Stimulated activated CD8-positive, alpha-beta memory T cell treated with anti-CD3 and anti-CD28 coated beads, Interleukin-2, amount 100 ng/mL, for 1 hour (primary cell): ENCODE results near the gene TTC9B.

Experiments used
- DNase-seq, 2 donors: peaks; one replicate each; pipeline ENCODE4 v3.0.0-alpha.2; 2020; ENCODE audit warnings: low read depth in 2 of 2

TTC9B gene

DNA sequence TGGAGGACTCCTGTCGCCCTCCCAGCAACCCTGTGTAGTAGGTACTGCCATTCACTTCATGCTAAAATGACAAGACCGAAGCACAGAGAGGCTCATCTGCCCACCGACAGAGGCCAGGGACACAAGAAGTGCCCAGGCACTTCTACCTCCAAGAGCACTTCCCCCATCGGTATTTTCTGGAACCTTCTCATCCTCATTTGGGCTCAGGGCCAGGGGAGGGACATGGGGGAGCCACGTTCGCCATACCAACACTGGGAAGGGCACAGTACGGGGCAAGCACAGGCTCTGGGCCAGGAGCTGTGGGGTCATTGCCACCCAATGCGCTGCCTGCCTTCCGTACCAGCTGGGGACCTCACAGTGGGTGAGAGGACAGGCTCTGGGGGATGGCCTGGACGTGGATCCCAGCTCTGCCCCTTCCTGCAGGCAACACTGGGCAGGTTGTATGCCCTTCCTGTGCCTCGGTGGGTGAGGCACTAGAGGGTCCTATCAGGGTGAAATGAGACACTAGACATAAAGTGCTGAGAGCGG is 29.6 kb upstream of the TTC9B start:
- no peak for DNase-seq

DNA sequence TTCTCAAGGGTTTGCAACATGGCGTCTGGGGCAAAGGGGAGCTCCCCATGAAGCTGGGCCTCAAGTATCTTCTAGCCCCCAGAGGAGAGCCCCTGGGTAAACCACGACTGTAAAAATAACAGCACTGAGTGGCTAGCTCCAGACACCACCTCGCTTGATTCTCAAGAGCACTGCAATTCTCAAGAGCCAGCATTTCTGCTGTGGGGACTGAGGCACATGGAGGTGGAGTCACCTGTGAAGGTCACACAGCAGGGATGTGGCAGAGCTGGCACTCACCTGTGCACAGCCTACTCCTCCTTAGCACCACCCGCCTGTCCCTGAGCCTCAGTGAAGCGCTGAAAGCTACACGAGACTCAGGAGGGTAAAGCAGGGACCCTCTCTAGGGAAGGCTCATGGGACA is 29.0 kb upstream of the TTC9B start:
- no peak for DNase-seq

DNA sequence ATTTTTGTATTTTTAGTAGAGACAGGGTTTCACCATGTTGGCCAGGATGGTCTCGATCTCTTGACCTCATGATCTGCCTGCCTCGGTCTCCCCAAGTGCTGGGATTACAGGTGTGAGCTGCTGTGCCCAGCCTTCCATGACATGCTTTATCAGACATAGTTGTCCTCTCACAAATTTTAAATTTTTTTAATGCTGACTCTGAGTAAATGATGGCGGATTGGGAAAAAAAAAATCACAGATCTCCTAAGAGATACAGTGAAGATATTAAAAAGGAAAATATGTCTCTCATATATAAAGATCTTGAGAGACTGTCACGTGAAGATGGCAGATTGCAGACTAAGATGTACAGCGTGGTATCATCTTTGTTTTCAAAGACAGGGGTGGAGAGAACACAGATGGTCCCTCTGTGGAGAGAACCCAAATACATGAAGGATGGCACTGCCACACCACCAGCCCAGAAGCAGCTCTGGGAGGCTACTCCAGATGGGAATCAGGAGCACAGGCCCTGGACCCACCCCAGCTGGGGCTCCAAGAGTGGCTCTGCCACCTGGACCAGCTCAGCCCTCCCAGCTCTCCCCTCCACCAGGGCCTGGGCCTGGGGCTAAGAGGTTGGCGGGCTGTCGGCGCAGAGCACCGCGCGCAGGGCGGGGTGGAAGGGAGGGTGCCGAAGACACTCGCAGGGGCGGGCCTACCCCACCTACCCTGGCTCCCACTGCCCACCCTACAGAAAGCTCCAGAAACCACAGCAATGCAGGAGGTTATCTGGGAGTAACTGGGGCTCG is 28.3 kb upstream of the TTC9B start:
- no peak for DNase-seq

DNA sequence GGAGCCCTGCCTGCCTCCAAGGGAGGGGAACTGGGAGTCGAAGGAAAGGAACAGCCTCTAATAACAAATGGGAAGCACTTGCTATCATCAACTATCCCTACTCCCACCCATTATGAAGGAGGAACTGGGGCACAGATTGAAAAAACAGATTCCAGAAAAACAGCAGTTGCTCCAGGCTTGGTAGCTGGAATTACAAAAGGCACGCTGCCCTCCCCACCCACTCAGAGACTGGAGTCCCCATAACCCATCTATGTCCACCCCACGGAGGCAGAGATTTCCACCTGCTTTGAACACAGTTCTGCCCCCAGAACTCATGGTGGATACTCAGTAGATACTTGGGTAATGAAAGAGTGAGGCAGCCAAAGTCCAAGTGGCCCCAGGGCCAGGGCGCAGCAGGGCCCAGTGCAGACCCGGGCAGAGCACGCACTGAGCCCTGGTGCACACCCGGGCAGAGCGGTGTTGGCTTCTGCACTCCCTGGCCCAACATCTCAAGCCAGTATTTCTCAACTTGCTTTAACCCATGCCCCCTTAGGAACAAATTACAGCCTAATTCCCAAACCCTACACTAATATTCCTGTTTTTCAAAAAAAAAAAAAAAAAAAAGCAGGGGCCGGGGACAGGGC is 27.4 kb upstream of the TTC9B start:
- DNase-seq, result no peak

DNA sequence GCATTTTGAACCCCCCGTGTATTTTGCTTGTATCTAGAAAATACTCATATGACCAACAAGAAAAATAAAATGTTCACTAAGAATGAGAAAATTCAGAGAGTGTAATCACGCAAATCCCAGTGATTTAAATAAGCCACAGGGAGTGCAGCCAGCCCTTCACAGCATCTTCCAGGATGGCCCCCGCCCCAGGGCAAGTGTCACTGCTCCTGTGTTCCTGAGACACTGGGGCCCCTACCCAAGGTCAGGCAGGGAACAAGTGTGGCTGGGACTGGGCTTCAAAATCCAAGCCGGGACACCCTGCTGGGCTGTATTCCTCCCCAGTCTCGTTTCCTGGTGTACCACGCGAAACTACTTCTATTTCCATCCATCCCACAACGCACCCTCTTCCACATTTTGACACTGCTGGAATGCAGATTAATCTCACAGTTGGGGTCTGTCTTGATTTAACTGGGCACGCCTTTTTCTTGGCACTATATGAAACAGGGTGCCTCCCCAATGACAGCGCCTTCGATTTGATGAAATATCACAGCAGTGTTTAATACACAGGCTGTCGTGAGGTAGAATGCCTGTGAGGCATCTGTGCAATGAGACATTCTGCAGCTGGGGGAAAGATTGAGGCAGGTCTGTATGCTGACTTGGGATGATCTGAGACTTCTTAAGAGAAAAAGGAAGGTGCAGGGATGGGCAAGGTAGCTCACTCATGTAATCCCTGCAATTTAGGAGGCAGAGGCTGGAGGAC is 26.6 kb upstream of the TTC9B start:
- no peak for DNase-seq

DNA sequence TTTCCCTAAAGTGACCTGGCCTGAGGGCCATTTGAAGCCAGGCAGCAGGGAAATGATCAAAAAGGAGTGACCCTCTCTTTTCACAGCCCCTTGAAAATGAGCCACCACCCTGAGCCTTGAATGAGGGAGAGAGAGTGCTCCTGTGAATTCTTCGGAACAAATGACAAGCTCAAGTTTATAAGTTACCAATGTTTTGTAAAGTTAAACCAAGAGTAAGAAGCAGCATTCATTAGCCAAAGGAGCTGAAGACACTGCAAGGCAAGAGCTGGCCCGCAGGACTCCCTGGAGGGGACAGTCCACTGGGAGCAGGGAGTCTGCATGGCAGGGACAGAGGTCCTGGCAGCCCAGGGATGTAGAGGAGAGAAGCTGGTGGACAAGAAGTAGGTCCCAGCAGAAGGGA is 25.0 kb upstream of the TTC9B start:
- no peak for DNase-seq

DNA sequence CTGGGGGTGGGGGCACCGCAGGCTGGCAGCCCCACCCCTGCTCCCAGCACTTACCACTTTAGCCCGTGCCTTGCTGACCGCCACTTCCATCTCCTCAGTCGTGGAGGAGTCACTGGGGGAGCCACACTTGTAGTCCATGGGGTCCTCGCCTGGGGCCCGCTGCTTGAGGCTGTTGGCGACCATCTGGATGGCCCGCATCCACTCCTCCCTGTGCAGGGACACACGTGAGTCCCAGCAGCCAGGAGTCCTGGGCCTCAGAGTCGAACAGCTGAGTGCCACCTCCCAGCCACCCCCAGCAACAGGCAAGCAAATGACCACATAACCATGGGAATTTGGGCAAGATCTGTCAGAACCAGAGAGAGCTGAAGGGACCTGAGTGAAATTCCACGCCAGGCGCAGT is 24.3 kb upstream of the TTC9B start:
- no peak for DNase-seq

DNA sequence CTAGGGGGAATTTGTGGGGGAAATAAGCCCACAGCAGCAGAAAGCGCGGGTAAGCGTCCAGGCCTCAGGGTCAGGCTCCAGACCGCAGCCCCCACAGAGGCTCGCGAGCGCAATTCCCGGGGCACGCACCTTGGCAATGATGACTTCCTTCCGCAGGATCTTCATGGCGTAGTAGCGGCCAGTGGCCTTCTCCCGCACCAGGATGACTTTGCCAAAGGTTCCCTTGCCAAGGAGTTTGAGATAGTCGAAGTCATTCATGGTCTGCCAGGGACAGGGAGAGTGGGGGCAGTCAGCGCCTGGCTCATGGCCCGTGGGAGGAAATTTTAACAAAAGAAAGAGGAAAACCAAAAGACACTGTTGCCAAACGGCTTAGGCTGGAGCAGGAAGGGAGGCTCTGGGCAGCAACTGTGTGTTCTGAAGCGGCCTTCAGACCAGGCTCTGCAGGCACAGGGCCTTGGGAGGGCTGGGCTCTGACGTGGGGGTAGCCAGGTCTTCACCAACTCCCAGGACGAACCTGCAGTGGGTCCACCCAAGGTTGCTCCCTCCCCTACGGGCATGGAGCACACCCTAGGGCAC is 23.7 kb upstream of the TTC9B start:
- no peak for DNase-seq

DNA sequence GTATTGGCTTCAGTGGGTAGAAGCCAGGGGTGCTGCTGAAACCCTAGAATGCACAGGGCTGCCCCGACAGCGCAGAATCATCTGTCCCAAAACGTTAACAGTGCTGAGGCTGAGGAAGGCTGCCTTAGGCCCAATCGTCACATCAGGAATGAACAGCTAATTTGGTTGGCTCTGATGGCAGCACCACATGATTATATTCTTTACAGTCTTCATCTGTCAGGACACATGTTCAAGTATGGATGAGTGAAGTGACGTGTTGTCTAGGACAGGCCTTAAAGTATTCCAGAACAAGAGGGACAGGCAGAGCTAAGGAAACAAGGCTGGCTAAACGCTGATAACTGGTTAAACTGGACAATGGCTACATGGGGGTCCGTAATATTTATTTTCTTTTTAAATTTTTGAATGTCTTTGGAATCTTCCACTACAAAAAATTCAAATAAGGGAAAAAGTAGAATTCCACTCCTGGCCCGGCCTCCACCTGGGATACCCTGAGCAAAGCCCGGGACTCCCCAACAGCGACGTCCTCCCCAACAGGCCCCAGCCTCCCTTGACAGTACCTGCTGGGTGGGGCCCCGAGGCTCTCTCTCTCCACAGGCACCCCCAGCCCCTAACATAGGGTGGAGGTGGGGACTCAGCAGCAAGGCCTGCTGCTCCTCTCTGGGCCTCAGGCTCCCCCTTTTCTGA is 23.1 kb upstream of the TTC9B start:
- no peak for DNase-seq

DNA sequence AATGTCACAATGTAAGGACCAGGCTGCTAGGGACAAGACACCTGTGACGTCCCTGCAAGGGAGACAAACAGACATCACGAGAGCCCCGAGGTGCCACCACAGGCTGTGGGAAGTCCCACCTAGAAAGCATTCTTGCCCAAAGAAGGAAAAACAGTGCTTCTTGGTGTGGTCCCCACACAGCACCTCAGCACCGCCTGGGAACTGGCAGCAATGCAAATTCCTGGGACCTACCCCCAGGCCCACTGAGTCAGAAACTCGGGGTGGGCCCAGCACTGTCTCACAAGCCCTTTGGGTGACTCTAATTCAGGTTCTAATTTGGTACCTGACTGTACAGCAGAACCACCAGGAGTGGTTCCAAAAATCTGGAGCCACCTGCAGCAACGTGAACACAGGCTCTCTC is 22.1 kb upstream of the TTC9B start:
- no peak for DNase-seq

DNA sequence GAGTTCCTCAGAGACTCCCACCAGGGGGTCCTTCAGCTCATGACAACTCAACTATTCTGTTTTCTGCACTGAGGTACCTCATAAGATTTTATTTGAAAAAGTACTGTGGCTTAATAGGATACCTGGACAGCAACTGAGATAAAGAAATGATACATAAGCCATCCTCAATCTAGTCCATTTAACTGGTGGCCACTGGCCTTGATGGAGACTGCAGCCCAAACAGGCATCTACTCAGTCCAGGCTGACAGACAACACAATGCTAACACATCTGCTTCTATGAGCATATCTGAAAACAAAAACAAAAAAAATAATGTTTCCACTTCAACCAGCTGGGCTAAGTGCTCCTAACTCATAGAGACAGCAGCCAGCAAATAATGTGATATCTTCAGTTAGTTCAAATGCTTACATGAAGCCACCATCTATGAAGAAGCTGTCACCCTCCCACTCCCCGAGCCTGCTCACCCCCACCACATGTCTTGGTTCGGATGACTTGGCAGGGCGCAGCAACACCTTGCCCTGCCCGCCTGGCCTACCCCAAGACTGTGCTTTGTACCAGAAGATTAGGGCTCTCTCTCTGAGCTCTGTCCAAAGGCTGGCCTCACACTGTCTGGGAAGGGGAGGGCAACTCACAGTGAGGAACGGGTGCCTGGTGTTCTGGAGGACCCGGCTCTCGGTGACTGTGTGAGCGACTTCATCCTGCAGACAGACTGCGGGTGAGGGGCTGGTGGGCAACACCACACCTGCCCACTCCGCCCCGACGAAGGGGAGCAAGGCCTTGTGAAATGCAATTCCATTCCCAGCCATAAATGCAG is 21.4 kb upstream of the TTC9B start:
- no peak for DNase-seq

DNA sequence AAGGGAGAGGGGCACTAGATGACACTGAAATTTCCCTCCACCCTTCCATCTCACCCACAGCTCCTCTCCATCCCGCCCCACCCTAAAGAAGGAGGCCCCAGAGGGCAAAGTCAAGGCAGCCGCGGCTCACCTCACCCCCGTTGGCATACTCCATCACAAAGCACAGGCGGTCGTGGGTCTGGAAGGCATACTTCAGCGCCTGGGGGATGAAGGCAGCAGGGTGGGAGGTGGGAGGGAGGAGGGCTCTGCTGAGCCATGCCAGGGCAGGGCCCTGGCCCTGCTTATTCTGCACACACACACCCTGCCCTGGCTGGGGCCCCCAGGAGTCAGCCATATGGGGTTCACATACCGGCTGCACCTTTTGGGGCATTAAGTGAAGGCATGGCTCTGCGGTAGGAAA is 20.6 kb upstream of the TTC9B start:
- DNase-seq, result no peak

DNA sequence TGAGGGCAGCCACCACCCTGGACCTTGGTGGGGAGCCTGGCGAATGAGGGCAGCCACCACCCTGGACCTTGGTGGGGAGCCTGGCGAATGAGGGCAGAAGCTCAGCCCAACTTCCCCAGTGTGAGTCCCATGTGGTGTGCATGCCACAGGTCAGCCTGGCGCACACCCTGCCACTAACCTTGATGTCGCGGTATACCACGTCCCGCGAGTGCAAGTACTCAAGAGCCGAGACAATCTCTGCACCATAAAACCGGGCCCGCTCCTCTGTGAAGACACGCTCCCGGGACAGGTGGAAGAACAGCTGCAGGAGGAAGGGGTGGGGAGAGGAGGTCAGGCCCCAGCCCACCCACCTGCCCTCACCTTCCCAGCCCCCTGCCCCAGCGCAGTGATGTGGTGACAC is 19.6 kb upstream of the TTC9B start:
- DNase-seq, result no peak

DNA sequence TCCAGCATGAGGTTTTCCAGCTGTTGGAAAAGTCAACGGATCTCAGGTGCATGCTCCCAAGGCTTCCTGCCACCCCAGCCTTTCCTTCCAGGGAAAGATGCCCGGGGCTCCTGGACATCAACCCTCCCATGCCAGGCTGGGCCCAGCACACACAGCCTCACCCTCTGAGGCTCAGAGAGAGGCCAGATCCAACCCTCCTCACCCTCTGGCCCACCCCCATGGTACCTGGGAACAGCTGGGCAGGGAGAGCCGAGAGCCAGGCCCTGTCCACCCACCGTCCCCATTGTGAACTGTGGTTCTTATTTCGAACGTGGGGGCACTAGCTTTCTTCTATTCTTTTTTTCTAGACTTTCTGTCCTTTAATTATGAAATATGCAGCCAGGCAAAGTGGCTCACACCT is 18.2 kb upstream of the TTC9B start:
- DNase-seq, result no peak

DNA sequence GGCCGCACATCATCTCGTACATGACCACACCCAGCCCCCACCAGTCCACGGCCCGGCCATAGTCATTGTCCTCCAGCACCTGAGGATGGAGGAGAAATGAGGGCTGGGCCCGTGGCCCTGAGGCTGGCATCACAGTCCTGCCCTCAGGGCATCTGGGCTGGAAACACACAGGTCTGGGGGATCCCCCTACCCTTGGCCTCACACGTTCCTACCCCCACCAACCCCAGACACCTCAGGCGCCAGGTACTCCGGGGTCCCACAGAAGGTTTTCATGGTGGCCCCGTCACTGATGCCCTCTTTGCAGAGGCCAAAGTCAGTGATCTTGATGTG is 17.8 kb upstream of the TTC9B start:
- DNase-seq, result no peak

DNA sequence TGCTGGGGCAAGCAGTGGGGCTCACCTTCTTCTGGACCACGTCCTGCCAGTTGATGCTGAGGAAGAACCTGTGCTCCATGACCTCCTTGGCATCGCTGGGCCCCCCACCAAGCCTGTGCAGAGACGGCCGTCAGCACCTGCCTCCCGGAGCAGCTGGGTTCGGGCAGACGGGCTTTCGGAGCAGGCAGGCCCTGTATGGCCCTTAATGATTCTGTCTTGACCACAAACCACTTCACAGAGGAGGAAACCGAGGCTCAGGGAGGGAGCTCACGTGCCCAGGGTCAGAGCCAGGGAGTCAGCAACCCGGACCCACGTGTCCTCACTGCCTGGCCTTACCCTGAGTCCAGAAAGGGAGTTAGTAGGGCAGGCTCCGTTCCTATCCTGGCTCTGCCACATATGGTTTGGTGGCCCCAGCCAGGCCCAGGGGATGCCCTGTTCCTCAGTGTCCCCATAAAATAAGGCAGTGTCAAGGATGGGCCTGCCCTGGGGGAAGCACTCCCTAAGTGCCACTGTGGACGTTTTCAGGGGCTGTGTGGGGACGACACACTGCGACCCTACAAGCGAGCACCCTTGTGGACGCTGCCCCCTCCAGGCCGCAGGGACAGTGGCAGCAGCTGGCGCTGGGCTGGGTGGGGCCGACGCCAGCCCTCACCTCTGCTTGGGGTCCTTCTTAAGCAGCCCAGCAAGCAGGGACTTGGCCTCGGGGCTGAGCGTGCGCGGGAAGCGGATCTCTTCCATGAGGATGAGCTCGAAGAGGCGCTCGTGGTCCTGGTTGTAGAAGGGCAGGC is 17.2 kb upstream of the TTC9B start:
- DNase-seq, result no peak

DNA sequence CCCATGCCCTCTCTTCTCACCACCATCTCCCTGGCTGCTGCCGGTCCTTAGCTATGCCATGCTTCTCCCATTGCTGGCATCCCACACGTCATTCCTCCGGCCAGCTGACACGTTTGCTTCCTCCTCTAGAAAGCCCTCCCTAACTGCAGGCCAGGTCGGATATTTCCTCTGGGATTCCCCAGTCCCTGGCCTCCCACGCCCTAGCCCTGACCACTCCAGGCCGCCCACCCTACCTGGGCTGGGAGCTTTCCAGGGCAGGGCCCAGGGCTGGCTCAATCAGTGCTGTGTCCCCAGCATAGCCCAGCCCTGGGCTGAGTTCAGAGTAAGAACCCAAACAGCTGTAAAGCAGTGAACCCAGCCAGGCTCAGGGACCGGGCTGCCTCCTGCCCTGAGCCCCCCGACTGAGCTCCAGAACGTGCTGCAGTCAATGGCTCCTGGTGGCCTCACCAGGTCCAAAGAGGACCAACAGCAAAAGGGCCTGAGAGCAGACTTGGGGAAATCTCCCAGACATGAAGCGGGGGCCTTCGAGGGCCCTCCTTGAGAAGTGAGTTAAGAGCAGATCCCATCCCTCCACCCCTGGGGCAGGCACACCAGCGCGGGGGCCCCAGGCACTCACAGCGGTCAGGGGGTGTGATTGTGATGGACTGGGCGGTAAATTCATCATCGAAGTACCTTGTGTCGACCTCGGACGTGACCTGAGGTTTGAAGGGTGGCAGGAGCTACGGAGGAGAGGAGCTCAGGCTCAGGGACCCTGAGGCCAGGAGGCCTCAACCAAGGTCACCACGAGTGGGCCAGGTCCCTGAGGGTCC is 16.4 kb upstream of the TTC9B start:
- DNase-seq, result no peak

DNA sequence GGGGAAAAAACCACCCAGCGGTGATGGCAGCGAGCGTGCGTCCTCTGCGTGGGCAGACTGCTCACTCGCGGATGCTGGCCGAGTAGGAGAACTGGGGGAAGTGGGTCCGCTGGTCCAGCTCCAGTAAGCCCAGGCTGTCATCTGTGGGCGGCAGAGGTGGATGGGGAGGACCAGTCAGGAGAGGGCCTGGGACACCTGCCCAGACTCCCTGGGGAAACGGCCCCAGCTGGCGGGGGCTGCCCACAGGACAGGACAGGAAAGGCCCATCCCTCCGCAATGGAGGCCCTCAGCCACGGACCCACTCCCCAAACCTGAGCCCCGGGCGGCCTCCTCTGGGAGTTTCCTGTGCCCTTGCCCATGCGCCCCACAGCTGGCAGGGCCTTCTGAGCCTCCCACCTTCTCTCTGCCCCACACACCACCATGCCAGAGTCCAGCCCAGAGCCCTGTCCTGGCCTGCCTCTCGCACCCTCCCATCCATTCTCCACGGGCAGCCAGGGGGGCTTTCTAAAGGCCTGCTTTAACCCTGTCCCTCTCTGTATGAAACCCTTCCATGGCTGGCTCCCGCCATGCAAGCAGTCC is 15.7 kb upstream of the TTC9B start:
- no peak for DNase-seq
